Measurements from ENCODE around the gene ADCY3.

DNA sequence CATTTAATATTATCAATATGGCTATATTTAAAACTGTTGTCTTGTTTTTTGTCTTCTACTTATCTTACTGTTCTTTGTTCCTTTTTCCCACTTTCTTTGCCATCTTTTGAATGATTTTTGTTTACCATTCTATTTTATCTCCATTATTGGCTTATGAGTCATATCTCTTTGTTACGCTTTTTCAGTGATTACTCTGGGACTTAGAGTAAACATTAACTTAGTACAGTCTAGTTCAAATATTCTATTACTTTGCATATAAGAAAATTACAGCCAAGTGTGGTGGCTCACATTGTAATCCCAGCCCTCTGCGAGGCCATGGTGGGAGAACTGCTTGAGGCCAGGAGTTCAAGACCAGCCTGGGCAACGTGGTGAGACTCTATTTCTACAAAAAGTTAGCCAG, 26.1 kb downstream of the ADCY3 start:
- TF ChIP-seq CTCF (IDR thresholded peaks at IDR 0.05) (no peak), POLR2AphosphoS5 (IDR thresholded peaks at IDR 0.05) (no peak)

Data from breast epithelium (tissue), 3 donors.